ENCODE measurements around the gene PRLHR. TPM values are rescaled to one million over a fixed set of nuclear protein-coding genes. Genes with fewer than 3 reads are reported as not detected.

Gene PRLHR
- total and polyA plus RNA-seq, 2 of the 13 experiments (the other 11 are each of a cell fraction or from before 2014, with no cell fraction given): not detected

DNA sequence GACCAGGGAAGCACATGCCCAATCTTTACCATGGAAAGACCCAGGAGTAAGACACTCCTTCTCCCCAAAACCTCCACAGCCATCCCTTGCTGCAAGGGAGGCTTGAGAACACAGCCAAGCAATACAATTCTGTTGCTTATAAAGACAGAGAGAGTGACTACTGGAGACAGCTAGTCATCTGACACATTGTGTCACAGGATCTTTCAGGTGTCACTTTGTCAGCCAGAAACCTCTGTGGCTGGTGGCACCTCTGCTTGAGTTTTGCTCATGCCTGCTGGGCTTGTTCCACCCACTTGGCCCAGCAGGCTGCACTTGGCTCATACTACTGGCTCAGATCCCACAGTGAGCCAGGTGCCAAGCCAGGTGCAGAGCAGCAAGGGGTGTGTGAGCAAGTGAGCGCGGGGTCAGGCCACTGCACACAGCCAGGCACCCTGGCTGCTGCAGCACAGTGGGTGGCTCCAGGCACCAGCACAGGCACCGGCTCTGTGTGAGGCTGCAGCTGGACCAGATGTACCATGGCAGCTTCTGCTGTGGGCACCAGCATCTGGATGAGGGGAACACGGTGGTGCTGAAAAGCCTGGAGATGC is 12.4 kb upstream of the PRLHR start (continued):
- TF ChIP-seq, protein P1, sequence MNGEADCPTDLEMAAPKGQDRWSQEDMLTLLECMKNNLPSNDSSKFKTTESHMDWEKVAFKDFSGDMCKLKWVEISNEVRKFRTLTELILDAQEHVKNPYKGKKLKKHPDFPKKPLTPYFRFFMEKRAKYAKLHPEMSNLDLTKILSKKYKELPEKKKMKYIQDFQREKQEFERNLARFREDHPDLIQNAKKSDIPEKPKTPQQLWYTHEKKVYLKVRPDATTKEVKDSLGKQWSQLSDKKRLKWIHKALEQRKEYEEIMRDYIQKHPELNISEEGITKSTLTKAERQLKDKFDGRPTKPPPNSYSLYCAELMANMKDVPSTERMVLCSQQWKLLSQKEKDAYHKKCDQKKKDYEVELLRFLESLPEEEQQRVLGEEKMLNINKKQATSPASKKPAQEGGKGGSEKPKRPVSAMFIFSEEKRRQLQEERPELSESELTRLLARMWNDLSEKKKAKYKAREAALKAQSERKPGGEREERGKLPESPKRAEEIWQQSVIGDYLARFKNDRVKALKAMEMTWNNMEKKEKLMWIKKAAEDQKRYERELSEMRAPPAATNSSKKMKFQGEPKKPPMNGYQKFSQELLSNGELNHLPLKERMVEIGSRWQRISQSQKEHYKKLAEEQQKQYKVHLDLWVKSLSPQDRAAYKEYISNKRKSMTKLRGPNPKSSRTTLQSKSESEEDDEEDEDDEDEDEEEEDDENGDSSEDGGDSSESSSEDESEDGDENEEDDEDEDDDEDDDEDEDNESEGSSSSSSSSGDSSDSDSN (CRISPR knock-in tag; IDR thresholded peaks at IDR 0.05): no peak
- TF ChIP-seq, protein P2, sequence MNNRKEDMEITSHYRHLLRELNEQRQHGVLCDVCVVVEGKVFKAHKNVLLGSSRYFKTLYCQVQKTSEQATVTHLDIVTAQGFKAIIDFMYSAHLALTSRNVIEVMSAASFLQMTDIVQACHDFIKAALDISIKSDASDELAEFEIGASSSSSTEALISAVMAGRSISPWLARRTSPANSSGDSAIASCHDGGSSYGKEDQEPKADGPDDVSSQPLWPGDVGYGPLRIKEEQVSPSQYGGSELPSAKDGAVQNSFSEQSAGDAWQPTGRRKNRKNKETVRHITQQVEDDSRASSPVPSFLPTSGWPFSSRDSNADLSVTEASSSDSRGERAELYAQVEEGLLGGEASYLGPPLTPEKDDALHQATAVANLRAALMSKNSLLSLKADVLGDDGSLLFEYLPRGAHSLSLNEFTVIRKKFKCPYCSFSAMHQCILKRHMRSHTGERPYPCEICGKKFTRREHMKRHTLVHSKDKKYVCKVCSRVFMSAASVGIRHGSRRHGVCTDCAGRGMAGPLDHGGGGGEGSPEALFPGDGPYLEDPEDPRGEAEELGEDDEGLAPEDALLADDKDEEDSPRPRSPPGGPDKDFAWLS (CRISPR knock-in tag; IDR thresholded peaks at IDR 0.05; ENCODE audit: borderline replicate concordance): no peak
- TF ChIP-seq, protein P3, sequence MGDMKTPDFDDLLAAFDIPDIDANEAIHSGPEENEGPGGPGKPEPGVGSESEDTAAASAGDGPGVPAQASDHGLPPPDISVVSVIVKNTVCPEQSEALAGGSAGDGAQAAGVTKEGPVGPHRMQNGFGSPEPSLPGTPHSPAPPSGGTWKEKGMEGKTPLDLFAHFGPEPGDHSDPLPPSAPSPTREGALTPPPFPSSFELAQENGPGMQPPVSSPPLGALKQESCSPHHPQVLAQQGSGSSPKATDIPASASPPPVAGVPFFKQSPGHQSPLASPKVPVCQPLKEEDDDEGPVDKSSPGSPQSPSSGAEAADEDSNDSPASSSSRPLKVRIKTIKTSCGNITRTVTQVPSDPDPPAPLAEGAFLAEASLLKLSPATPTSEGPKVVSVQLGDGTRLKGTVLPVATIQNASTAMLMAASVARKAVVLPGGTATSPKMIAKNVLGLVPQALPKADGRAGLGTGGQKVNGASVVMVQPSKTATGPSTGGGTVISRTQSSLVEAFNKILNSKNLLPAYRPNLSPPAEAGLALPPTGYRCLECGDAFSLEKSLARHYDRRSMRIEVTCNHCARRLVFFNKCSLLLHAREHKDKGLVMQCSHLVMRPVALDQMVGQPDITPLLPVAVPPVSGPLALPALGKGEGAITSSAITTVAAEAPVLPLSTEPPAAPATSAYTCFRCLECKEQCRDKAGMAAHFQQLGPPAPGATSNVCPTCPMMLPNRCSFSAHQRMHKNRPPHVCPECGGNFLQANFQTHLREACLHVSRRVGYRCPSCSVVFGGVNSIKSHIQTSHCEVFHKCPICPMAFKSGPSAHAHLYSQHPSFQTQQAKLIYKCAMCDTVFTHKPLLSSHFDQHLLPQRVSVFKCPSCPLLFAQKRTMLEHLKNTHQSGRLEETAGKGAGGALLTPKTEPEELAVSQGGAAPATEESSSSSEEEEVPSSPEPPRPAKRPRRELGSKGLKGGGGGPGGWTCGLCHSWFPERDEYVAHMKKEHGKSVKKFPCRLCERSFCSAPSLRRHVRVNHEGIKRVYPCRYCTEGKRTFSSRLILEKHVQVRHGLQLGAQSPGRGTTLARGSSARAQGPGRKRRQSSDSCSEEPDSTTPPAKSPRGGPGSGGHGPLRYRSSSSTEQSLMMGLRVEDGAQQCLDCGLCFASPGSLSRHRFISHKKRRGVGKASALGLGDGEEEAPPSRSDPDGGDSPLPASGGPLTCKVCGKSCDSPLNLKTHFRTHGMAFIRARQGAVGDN (CRISPR knock-in tag; IDR thresholded peaks at IDR 0.05): no peak
- TF ChIP-seq HHEX (CRISPR knock-in tag; IDR thresholded peaks at IDR 0.05) (no peak), ZNF34 (CRISPR knock-in tag; IDR thresholded peaks at IDR 0.05; ENCODE audit: borderline replicate concordance) (no peak), FOXK1 (CRISPR knock-in tag; IDR thresholded peaks at IDR 0.05; ENCODE audit: borderline replicate concordance, low read depth) (no peak)
- TF ChIP-seq, protein P4, sequence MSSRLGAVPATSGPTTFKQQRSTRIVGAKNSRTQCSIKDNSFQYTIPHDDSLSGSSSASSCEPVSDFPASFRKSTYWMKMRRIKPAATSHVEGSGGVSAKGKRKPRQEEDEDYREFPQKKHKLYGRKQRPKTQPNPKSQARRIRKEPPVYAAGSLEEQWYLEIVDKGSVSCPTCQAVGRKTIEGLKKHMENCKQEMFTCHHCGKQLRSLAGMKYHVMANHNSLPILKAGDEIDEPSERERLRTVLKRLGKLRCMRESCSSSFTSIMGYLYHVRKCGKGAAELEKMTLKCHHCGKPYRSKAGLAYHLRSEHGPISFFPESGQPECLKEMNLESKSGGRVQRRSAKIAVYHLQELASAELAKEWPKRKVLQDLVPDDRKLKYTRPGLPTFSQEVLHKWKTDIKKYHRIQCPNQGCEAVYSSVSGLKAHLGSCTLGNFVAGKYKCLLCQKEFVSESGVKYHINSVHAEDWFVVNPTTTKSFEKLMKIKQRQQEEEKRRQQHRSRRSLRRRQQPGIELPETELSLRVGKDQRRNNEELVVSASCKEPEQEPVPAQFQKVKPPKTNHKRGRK (CRISPR knock-in tag; IDR thresholded peaks at IDR 0.05): no peak
- TF ChIP-seq, protein P5, sequence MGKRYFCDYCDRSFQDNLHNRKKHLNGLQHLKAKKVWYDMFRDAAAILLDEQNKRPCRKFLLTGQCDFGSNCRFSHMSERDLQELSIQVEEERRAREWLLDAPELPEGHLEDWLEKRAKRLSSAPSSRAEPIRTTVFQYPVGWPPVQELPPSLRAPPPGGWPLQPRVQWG (CRISPR knock-in tag; IDR thresholded peaks at IDR 0.05; ENCODE audit: borderline replicate concordance, low read depth): no peak
- TF ChIP-seq, protein P6, sequence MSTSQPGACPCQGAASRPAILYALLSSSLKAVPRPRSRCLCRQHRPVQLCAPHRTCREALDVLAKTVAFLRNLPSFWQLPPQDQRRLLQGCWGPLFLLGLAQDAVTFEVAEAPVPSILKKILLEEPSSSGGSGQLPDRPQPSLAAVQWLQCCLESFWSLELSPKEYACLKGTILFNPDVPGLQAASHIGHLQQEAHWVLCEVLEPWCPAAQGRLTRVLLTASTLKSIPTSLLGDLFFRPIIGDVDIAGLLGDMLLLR (CRISPR knock-in tag; IDR thresholded peaks at IDR 0.05): no peak

Data from HepG2 (cell line).